ENCODE measurements around the gene SLC38A8.
A peak's percentile ranks its signal among the peaks of the same experiment; 100 is the strongest.

Gene SLC38A8

GRCh38 chr16:83975590-83976260, 66.9 kb downstream of the SLC38A8 start:
- no peak for DNase-seq (ENCODE audit: low read depth)
- H3K4me3 ChIP-seq (ENCODE audit: low read length), result no peak overlapping the region
- TF ChIP-seq CTCF (IDR thresholded peaks at IDR 0.05; ENCODE audit: insufficient read depth, low read depth, low read length, missing control alignments), result no peak

GRCh38 chr16:83974475-83974874, 68.1 kb downstream of the SLC38A8 start:
- TF ChIP-seq CTCF (IDR thresholded peaks at IDR 0.05; ENCODE audit: insufficient read depth, low read depth, low read length, missing control alignments), result no peak
- H3K4me3 ChIP-seq (ENCODE audit: low read length), result no peak overlapping the region
- DNase-seq (ENCODE audit: low read depth), result no peak

GRCh38 chr16:83973581-83974385, 68.8 kb downstream of the SLC38A8 start:
- no peak for DNase-seq (ENCODE audit: low read depth)
- no peak overlapping the region for H3K4me3 ChIP-seq (ENCODE audit: low read length)
- no peak for TF ChIP-seq CTCF (IDR thresholded peaks at IDR 0.05; ENCODE audit: insufficient read depth, low read depth, low read length, missing control alignments)

GRCh38 chr16:83973077-83973476, 69.5 kb downstream of the SLC38A8 start:
- DNase-seq (ENCODE audit: low read depth), result no peak

GRCh38 chr16:83972256-83973008, 70.2 kb downstream of the SLC38A8 start:
- no peak for DNase-seq (ENCODE audit: low read depth)
- no peak overlapping the region for H3K4me3 ChIP-seq (ENCODE audit: low read length)
- no peak for TF ChIP-seq CTCF (IDR thresholded peaks at IDR 0.05; ENCODE audit: insufficient read depth, low read depth, low read length, missing control alignments)

More at GRCh38 chr16:83973077-83973476, 69.5 kb downstream of the SLC38A8 start:
- H3K4me3 ChIP-seq (ENCODE audit: low read length), result no peak overlapping the region
- no peak for TF ChIP-seq CTCF (IDR thresholded peaks at IDR 0.05; ENCODE audit: insufficient read depth, low read depth, low read length, missing control alignments)

GRCh38 chr16:83971165-83972130, 71.1 kb downstream of the SLC38A8 start:
- DNase-seq (ENCODE audit: low read depth), result peak; percentile 29
- no peak for TF ChIP-seq CTCF (IDR thresholded peaks at IDR 0.05; ENCODE audit: insufficient read depth, low read depth, low read length, missing control alignments)
- no peak overlapping the region for H3K4me3 ChIP-seq (ENCODE audit: low read length)
